HG03095 (cell line): ENCODE data around the gene NUP107.
"Not testable (repeated sequence)": the region's sequence is repeated elsewhere in the genome, so short reads cannot be mapped to it uniquely, and the experiment has no call there.

ENCODE experiments used
- ATAC-seq: cut with Tn5 transposase; IDR thresholded peaks from one replicate; pipeline ENCODE4 v1.9.1; 2021; ENCODE audit warnings: moderate library complexity; ENCODE audit not compliant: unreplicated experiment

NUP107 gene

DNA sequence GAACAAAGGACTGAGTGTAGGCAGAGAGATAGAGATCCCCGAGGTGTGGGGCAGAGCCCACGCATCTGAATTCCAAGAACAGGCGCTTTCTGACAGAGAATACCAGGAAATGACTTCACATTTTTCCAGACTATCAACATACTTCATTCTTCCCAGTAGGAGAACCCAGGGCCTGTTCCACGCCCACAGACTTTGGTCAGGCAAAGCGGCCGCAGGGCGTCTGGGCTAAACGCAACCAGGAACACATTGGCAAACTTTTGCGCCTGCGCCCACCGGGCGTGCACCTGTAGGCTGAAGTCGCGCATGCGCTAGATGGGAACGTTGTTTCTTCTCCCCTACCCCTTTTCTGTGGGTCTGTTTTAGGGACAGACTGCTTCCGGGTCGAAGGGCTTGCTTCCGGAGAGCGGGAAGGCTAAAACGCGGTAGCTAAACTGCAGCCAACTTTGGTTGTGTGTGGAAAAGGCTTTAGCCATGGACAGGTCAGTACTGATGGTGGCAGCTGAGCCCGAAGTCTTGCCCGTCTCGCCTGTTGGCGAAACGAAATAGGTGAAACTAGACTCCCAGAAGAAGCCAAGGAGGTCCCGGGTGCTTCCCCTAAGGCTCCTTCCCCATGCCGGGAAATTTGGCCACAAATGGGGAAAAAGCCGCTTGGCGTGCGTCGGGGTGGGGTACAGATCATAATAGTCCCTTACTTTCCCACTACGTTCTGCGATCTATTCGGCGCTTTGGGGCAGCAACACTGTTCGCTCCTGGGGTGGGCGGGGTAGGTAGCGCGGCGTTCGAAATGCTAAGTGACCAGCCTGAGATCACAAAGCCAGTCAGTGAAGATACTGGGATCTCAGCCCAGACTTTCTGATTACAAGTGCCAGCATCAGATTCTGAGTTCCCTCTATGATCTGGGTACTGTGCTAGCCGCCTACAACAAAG is at the start of gene NUP107:
Gene NUP107 (plus strand): TSS at position 384 of the 927 bp plus-strand sequence. CDS start 88 bp downstream, at position 472.
- ATAC-seq = peak; percentile 97

DNA sequence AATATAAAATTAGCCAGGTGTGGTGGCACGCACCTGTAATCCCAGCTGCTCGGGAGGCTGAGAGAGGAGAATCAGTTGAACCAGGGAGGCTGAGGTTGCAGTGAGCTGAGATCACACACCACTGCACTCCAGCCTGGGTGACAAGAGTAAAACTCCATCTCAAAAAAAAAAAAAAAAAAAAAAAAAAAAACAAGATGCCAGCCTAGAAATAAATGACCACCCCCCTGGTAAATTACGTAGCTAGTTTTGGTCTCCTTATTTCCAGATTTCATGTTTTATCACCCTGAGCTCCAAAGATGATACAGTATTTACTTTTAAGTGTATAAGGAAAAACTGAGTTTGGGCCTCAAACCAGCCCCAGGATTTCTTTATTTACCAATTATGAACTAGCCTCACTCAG is 49.3 kb upstream of the NUP107 start:
- not testable (repeated sequence) for ATAC-seq

DNA sequence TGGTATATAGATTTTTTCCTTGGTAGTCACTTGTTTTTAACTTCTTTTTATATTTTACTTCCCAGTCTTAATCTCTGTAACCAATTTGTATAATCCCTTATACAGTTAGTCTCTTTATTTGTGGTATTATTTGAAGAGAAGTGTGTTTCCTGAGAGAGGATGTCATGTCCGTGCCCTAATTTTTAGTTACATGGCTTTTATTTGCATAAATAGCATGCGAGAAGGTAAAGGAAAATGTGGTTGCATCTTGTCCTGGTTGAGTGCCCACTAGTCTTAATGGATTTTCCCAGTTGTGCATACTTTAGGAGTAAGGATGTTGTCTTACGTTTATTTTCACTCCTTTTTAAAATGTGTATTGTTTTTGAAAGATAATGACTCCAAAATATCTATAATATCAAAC is 48.6 kb upstream of the NUP107 start:
- no peak for ATAC-seq

DNA sequence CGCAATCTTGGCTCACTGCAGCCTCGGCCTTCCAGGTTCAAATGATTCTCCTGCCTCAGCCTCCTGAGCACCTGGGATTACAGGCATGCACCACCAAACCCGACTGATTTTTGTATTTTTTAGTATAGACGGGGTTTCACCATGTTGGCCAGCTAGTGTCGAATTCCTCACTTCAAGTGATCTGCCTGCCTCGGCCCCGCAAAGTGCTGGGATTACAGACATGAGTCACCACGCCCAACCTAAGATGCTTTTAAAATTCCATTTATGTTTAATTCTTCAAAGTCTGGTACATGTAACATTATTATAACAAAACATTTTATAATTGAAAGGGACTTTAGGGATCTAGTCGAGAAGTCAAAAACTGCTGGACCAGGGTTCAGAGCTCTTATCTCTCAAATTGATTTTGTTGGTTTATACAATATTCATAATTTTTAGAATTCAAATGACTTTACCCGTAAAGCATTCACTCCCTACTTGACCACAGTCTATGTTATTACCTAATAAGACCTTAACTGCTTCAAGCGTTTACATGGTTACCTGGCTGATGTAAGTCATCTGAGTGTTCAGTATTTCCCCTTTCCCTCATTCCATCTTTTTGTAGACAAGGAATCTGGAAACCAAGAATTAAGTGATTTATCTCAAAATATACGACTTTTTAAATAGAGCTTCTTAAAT is 47.9 kb upstream of the NUP107 start:
- no peak for ATAC-seq

DNA sequence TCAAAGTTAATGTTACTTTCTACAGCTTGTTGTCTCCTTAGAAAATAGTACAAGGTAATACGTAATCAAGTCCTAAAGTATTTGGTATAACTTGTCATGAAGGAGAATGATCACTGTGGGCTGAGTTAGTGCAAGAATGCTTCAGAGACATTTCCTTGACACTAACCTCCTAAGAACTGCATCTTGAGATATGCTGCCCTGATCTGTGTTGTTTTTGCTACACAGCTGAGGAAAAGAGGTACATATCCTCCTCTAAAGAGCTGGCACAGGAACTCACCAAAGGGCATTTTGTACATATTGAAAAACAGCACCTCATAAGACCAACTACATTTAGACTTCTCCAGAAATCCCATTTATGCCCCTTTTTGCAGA is 47.4 kb upstream of the NUP107 start:
- no peak for ATAC-seq

DNA sequence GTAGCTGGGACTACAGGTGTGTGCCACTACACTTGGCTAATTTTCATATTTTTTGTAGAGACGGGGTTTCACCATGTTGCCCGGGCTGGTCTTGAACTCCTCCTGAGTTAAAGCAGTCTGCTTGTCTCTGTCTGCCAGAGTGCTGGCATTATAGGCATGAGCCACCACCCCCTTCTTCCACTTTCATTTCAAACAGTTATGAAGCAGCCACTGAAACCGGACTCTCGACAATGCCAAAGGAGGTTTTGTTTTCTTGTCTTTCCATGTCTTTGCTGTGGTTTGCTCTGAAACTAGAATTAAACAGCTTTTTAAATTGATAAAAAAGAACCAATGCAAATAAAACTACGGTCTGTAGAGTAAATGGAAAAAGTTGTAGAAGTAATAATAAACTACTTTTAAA is 45.6 kb upstream of the NUP107 start:
- ATAC-seq = peak; percentile 88

DNA sequence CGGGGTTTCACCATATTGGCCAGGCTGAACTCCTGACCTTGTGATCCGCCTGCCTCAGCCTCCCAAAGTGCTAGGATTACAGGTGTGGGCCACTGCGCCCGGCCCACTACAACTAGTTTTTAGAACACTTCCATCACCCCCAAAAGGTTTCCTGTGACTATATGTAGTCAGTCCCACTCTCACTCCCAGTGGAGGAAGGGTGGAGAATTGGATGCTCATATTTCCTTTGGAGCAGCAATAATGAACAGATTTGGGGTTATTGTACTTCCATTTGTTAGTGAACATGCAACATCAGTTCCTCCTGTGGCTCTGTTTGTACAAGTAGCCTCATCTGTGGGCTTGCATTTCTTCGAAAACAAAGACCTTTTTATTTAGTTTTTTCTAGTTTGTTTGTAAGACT is 40.3 kb upstream of the NUP107 start:
- no peak for ATAC-seq

DNA sequence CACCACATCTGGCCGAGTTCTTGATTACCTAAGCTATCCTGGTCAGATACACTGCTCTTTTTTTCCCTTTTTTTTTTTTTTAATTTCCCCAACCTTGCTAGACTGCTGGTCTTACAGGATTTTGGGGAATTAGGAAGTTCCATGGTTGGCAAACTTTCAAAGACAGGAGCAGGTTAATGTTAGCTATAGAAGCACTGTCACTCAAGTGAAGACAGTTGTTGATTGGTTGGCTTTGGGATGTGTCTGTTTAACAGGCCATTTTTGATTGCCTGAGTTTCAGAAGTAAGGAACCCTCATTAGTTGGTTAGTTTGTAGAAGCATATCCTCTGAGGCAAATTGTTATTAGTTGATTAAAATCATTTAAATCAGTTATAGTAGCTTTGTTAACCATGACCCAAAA is 39.3 kb upstream of the NUP107 start:
- no peak for ATAC-seq

DNA sequence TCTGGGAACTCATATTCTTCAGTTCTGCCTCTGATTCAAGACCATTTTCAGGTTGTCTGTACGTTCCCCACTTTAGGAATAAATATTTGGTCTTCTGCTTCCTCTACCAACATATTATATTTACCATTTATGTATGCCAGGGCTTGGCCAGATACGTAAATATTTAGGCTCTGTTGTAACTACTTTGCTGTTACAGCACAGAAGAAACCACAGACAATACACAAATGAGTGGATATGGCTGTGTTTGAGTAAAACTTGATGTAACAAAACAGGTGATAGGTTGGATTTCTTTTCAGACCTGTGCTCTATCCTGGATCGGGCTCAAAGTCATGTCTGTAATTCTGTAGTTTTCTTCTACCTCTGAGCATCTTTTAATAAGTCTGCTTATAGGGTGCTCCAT is 38.6 kb upstream of the NUP107 start:
- ATAC-seq = no peak

DNA sequence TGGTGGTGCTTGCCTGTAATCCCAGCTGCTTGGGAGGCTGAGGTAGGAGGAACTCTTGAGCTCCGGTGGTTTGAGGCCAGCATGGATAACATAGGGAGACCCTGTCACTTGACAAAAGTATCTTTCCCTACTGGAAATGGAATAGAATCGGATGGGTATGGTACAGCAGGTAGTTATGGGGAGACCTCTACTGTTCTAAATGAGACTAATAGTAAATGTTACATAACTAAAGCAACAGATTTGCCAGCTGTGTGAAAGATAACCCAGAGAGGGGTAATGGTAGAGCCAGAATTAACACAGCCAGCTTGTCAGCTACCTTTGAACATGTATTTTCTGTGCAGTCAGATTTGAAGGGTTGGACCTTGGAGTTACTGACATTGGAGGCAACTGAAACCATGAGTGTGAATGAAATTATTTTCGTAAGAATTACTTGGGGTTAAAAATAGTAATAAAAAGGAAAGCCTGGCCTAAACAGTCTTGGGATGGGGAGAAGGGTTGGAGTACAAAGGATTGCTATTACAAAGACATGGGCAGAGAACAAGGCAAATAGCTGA is 21.7 kb upstream of the NUP107 start:
- no peak for ATAC-seq

DNA sequence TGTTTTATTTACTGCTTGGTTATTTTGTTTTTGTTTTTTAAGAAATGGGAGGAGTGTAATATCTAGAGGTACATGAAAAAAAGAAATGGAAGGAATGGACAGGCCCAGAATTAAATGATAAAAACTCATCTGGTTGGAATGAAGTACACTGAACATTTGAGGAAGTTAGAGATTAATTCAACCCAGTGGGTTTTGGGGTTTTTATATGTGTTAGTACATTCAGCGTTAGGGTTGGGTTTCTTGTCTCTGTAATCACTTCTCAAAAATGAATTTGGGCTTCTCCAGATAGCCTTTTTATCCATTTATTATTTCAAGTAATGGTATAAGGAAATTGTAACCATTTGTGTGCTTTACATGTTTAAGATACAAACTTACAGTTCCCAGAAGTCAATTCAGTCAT is 19.5 kb upstream of the NUP107 start:
- no peak for ATAC-seq

DNA sequence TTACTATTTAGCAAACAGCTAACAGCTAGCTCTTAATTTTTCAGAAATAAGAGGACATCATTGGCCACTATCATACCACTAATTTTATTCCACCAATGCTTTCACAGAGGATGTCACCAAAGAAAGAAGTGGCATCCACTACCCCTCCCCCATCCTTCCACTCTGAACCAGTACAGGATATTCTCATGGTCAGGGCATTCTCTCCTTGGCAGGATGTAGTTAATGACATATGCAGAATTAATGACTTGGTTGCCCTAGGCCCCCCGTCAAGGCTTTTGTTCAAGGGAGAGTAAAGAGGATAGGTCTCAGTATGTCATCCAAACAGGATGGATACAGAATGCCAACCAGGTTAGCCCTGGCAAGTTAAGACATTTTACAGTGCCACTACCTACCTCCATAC is 18.9 kb upstream of the NUP107 start:
- no peak for ATAC-seq

DNA sequence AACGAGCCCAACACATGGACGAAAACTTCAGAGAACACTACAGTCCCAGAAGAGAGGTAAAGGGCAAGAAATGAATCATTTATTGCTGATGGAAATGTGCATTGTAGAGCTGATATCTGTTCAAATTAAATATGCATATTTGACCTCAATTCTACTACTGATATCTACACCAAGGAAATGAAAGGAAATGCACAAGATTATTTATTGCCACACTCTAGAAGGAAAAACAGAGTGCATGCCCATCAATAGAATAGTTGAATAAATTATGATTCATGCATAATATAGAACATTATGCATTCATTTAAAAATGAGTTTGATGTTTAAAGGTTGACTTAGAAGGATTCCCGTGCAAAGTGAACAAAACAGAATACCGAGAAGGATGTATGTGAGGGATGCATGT is 15.6 kb upstream of the NUP107 start:
- no peak for ATAC-seq

DNA sequence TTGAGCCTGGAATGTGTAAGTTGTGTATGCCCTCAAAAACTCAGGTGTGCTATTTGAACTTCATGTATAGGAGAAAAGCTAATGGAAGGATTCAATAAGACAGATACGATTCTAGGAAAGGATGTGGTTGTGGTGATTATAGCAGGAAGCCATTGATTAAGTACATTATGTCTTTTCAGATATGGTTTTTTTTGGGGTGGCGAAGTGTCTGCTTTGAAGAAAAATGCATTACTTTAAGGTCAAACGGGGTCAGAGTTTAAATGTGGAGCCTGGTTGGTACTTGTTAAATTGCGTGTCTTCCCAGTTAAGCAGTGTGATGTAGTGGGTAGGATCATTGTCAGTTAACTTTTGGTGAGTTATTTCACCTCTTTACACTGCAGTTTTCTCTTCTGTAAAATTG is 13.0 kb upstream of the NUP107 start:
- ATAC-seq = no peak

DNA sequence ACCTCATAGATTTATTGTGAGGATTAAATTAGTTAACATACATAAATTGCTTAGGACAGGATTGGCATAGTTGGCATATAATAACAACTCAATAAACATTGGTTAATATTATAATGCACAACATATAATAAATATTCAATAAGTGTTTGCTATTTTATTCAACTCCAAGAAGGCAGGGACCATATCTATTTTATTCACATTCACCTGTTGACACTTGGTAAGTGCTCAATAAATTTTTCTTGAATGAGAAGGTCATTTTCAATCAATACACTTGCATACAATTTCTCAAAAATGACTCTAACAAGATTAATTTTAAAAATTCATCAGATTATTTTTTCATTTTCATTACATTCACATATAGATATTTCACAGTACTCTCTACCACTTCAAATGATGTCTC is 12.4 kb upstream of the NUP107 start:
- ATAC-seq = no peak

DNA sequence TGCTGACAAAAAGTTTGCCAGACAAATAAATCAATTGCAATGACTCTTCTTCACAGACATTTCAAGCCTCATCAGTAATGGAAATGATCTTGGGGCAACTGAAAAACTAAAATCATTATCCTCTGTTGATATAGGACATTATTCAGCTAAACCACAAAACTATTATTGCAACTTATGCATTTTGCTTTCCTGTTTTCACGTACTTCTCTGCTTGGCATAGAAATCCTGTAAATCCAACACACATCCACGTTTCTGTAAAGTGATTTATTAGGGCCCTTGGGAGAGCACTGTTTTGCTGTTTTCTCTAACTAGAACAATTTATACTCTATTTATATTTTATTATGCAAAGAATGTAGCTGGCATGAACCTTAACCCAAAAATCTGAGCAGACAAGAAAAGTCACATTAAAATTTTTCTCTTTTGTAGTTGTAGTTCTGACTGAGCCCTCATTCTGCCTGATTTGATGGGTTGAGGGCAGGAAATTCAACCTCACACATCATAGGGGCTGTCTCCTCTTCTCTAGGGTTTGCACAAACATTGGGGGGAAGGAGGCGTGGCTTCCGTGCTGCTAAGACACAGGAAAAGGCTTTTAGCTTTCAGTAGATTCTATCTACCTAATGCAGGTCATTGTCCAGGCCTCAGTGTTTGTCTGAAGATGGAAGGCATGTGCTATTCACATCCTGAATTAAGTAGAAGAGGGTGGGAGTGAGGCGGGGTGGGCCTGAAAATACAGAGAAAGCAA is 11.5 kb upstream of the NUP107 start:
- ATAC-seq = no peak

DNA sequence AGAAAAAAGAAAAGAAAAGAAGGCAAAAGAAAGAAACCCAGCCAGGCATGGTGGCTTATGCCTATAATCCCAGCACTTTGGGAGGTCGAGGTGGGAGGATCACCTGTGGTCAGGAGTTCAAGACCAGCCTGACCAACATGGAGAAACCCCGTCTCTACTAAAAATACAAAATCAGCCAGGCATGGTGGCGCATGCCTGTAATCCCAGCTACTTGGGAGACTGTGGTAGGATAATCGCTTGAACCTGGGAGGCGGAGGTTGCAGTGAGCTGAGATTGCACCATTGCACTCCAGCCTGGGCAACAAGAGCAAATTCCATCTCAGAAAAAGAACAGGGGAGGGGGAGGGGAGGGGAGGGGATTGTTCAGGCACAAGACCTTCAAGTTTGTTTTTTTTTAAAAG is 9.9 kb upstream of the NUP107 start:
- not testable (repeated sequence) for ATAC-seq

DNA sequence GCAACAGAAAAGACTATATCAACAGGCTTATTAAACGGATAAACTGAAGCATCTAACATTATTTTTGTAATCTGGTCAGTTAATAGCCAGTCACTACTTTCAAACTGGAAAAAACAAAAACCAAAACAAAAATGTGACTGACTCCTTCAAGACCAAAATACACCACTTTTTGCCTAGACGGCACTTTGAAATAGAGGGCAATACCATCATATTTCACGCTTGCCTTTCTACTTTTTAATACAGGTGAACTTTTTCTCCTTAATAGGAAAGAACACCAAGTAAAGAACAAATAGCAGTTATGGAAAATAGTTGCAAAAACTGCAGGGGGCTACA is 550 bp upstream of the NUP107 start:
- ATAC-seq = no peak

DNA sequence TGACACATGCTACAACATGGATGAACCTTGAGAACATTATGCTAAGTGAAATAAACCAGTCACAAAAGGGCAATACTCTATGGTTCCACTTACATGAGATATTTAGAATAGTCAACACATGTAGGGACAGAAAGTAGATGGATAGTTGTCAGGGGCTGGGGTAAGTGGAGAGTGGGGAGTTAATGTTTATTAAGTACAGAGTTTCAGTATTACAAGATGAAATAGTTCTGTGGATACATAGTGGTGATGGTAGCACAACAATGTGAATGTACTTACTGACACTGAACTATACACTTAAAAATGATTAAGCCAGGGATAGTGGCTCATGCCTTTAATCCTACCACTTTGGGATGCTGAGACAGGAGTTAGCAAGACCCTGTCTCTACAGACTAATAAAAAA is 8.7 kb downstream of the NUP107 start:
- ATAC-seq = no peak

DNA sequence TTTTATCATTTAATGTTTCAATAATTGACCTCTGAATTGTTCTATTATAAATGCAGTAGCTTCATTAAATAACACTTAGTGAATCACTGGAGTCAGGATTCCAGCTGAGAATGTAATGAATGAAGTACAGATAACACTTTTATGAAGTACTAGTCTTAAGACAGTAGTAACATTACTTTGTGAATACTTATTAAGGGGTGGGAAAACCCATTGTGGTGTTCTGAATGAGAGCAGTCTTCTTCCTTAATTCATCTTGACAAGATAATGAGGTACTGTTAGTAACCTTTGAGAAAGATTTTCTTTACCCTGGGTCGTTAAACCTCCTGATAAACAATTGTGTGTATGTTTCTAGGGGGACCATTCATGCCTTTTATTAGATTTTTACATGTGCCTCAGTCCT is 12.7 kb downstream of the NUP107 start:
- ATAC-seq = no peak

DNA sequence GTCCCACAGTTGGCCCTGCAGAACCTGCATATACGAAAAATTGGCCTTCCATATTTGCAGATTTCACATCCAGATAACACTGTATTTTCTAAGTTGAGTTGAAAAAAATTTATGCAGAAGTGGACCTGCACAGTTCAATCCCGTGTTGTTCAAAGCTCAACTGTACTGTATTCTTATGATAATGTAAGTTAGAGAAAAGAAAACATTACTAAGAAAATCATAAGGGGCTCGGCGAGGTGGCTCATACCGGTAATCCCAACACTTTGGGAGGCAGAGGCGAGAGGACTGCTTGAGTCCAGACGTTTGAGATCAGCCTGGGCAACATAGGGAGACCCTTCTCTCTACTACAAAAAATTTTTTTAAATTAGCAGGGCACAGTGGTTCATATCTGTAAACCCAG is 41.0 kb downstream of the NUP107 start:
- no peak for ATAC-seq

DNA sequence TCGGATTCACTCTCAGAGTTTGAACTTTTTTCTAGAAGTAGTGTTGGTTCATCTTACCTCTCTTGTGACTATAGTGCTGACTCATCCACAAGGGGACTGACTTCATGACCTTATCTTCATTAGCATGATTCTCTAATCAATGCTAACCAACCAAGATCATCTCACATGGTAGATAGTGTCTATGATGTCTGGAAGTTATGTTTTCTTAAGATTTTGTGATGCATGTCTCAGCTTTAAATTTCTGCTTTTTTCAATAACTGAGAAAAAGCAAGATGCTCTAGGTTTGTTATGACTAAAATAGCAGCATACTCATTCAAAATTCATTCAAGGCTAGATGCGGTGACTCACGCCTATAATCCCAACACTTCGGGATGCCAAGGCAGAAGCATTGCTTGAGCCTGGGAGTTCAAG is 46.9 kb downstream of the NUP107 start:
- ATAC-seq = no peak
